B cell (primary cell): ENCODE data around the gene CLN6. TPM values are rescaled to one million over a fixed set of nuclear protein-coding genes. Genes with fewer than 3 reads are reported as not detected.

Experiments used
- ATAC-seq: fragments of 200-7000 bp; cut with Tn5 transposase; one replicate; pipeline ENCODE4 v1.10.0; 2021; ENCODE audit warnings: low read depth, mild to moderate bottlenecking, moderate number of reproducible peaks, moderate library complexity
- CTCF ChIA-PET: fragments of 350-600 bp; sonication (Branson Sonifier 250); formaldehyde crosslinking; loops from one replicate; lab custom pipeline; 2021; ENCODE audit warnings: antibody characterized with exemption, inconsistent platforms; lab: Charles Lee
- POLR2A ChIA-PET: fragments of 350-600 bp; sonication (Branson Sonifier 250); formaldehyde crosslinking; loops from one replicate; lab custom pipeline; 2021; ENCODE audit warnings: antibody characterized with exemption; lab: Charles Lee
- DNase-seq: peaks from one replicate; pipeline ENCODE4 v3.0.0; 2013
- H2AFZ ChIP-seq: 2 replicates; pipeline ENCODE4 v1.6.1; 2012; ENCODE audit warnings: mild to moderate bottlenecking, low read depth, low read length; ENCODE audit not compliant: insufficient read depth, poor library complexity, severe bottlenecking
- H3K27ac ChIP-seq, 2 donors: 1 replicate in 1 of 2; 2 replicates in 1 of 2; pipeline ENCODE4 v1.5.1; 2012 to 2013; ENCODE audit warnings: low read length in 2 of 2, mild to moderate bottlenecking in 2 of 2, moderate library complexity in 1 of 2
- H3K27me3 ChIP-seq, 4 experiments: fragments of 200-600 bp in 1 of 4; sonication (generic) in 1 of 4; replicated peaks in 1 of 4; 1 replicate in 2 of 4; 2 replicates in 2 of 4; pipeline versions ENCODE4 v1.6.1 to v1.7.0; 2013 to 2016; ENCODE audit warnings: low read length in 3 of 4, mild to moderate bottlenecking in 2 of 4, mixed read lengths in 1 of 4, moderate library complexity in 1 of 4; ENCODE audit not compliant: insufficient read depth in 4 of 4, control insufficient read depth in 3 of 4; ENCODE audit errors: control extremely low read depth in 1 of 4
- H3K36me3 ChIP-seq, 2 experiments: replicated peaks in 1 of 2; 1 replicate in 1 of 2; 2 replicates in 1 of 2; pipeline versions ENCODE4 v1.6.1 to v1.7.1; 2013; ENCODE audit warnings: low read length in 1 of 2; ENCODE audit not compliant: insufficient read depth in 2 of 2, control insufficient read depth in 1 of 2; ENCODE audit errors: control extremely low read depth in 1 of 2, extremely low read depth in 1 of 2
- H3K4me1 ChIP-seq, 2 donors: fragments of 200-600 bp in 1 of 2; sonication (generic) in 1 of 2; 1 replicate in 1 of 2; 2 replicates in 1 of 2; pipeline versions ENCODE4 v1.5.1 to v1.6.1; 2013 to 2017; ENCODE audit warnings: low read length in 2 of 2; ENCODE audit not compliant: control insufficient read depth in 2 of 2, insufficient read depth in 2 of 2
- H3K4me2 ChIP-seq: replicated peaks from 2 replicates; pipeline ENCODE3; 2012; ENCODE audit warnings: mild to moderate bottlenecking, low read depth, low read length; ENCODE audit not compliant: poor library complexity, severe bottlenecking
- H3K4me3 ChIP-seq, 5 experiments: fragments of 200-600 bp in 1 of 5; sonication (generic) in 1 of 5; 1 replicate in 3 of 5; 2 replicates in 2 of 5; pipeline versions ENCODE4 v1.5.1 to v1.7.0; 2011 to 2016; ENCODE audit warnings: low read length in 4 of 5, mild to moderate bottlenecking in 4 of 5, low read depth in 2 of 5, control low read depth in 1 of 5, moderate library complexity in 1 of 5; ENCODE audit not compliant: insufficient read depth in 1 of 5; ENCODE audit errors: control extremely low read depth in 1 of 5, extremely low read depth in 1 of 5
- H3K79me2 ChIP-seq: fragments of 200-600 bp; sonication (generic); one replicate; pipeline ENCODE4 v1.6.0; 2016; ENCODE audit warnings: low read length; ENCODE audit not compliant: control insufficient read depth, insufficient read depth
- H3K9ac ChIP-seq: fragments of 200-600 bp; sonication (generic); 2 replicates; pipeline ENCODE4 v1.6.1; 2017; ENCODE audit warnings: mild to moderate bottlenecking, low read length, moderate library complexity
- H3K9me3 ChIP-seq, 3 donors: one replicate each; pipeline versions ENCODE4 v1.6.1 to v1.7.1; 2013; ENCODE audit warnings: low read length in 2 of 3; ENCODE audit not compliant: control insufficient read depth in 2 of 3, insufficient read depth in 1 of 3; ENCODE audit errors: control extremely low read depth in 1 of 3
- H4K20me1 ChIP-seq: 2 replicates; pipeline ENCODE4 v1.6.0; 2012; ENCODE audit warnings: mild to moderate bottlenecking, low read length; ENCODE audit not compliant: insufficient read depth, control insufficient read depth, poor library complexity, severe bottlenecking
- H3K27ac Mint-ChIP-seq: one replicate; pipeline ENCODE4 v1.8.0; 2021; ENCODE audit warnings: mixed read lengths
- H3K27me3 Mint-ChIP-seq: one replicate; pipeline ENCODE4 v1.8.0; 2021; ENCODE audit warnings: mixed read lengths
- H3K4me1 Mint-ChIP-seq: one replicate; pipeline ENCODE4 v1.8.0; 2021; ENCODE audit warnings: mixed read lengths
- H3K4me3 Mint-ChIP-seq: one replicate; pipeline ENCODE4 v1.8.0; 2021; ENCODE audit warnings: mixed read lengths
- H3K9me3 Mint-ChIP-seq: one replicate; pipeline ENCODE4 v1.8.0; 2022; ENCODE audit warnings: mixed read lengths; ENCODE audit not compliant: insufficient read depth
- EZH2 ChIP-seq: IDR thresholded peaks from 2 replicates; pipeline ENCODE4 v1.6.1; 2012; ENCODE audit warnings: borderline replicate concordance, low read depth, mild to moderate bottlenecking, moderate library complexity, low read length; ENCODE audit not compliant: insufficient read depth, poor library complexity, severe bottlenecking
- WGBS: methylation state at CpG from one replicate; pipeline ENCODE4 v1.1.5; 2013; ENCODE audit warnings: missing lambda C conversion rate; ENCODE audit not compliant: insufficient coverage; 5-methylcytosine and 5-hydroxymethylcytosine counted together
- intact Hi-C: fragments of 100-400 bp; cut with micrococcal nuclease; formaldehyde crosslinking; loops from one replicate; pipeline ENCODE4 v1.10.0; 2022
- polyA plus RNA-seq: library from polyadenylated mRNA; depleted of rRNA; stranded (reverse); fragments of >200 nt; gene quantifications from 2 replicates; pipeline ENCODE4 v1.2.3, GENCODE V29; 2012
- total RNA-seq, 2 donors: library from RNA; stranded (reverse); fragments of 120-200 nt in 1 of 2; gene quantifications; 1 replicate in 1 of 2; 2 replicates in 1 of 2; pipeline versions ENCODE4 v1.2.3 to v1.2.4, GENCODE V29; 2013 to 2022
- TF ChIP-seq, protein P1 (sequence below): fragments of 200-600 bp; IDR thresholded peaks from one replicate; pipeline ENCODE4 v1.8.0; 2022; ENCODE audit warnings: antibody characterized with exemption, mild to moderate bottlenecking

Gene CLN6
- total and polyA plus RNA-seq, 2 donors (not counting 1 experiment from before 2014, with no cell fraction given), result 22.8 TPM

DNA sequence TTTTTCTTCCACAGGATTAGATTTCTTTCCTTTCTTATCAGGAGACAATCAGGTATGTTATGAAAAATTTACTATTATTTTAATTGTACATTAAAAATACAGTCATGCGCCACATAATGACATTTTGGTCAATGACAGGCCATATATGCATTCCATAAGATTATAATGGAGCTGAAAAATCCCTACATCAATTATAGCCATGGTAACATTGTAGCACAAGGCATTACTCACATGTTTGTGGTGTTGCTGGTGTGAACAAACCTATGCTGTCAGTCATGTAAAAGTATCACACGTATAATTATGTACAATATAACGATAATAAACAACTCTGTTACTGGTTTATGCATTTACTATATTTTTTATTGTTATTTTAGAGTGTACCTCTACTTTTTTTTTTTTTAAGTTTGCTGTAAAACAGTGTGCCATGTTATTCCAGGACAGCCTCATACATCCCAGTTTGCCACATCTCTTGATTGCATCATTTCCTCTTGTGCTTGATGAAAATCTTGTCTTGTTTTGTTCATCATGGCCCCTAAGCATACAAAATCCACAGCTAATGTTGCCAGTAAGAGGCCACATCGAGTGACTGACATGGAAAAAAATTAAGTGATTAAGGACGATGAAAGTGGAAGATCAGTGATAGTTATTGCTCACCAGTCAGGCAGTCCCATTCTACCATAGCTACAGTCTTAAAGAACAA lies 45.8 kb downstream of the CLN6 start:
- Histone ChIP-seq H3K4me1 (no peaks in the 10 kb centered on the region), H3K36me3 (peaks cover 15 to 74% of the 10 kb centered on the region in 2 experiments), H3K9me3 (no peaks in the 10 kb centered on the region), H4K20me1 (peaks cover 5% of the 10 kb centered on the region), H3K27me3 (no peaks in the 10 kb centered on the region), H3K79me2 (no peaks in the 10 kb centered on the region), H3K4me2 (no peak overlapping the region), H3K4me3 (no peak overlapping the region), H3K27ac (no peak overlapping the region), H2AFZ (no peak overlapping the region), H3K9ac (no peak overlapping the region)
- intact Hi-C loops, result no loop called here
- ChIA-PET CTCF (interaction anchor here (1.8 kb wide), 1 partner anchor 29 kb away, joined by 4 read pairs; no protein-coding TSS in a partner anchor), POLR2A (no interaction called here)
- H3K27ac Mint-ChIP-seq, result no peak overlapping the region
- no peak for ATAC-seq
- no peaks in the 10 kb centered on the region for H3K9me3 Mint-ChIP-seq
- H3K4me1 Mint-ChIP-seq, result peaks cover 6% of the 10 kb centered on the region
- TF ChIP-seq EZH2, result no peak
- TF ChIP-seq, protein P1, sequence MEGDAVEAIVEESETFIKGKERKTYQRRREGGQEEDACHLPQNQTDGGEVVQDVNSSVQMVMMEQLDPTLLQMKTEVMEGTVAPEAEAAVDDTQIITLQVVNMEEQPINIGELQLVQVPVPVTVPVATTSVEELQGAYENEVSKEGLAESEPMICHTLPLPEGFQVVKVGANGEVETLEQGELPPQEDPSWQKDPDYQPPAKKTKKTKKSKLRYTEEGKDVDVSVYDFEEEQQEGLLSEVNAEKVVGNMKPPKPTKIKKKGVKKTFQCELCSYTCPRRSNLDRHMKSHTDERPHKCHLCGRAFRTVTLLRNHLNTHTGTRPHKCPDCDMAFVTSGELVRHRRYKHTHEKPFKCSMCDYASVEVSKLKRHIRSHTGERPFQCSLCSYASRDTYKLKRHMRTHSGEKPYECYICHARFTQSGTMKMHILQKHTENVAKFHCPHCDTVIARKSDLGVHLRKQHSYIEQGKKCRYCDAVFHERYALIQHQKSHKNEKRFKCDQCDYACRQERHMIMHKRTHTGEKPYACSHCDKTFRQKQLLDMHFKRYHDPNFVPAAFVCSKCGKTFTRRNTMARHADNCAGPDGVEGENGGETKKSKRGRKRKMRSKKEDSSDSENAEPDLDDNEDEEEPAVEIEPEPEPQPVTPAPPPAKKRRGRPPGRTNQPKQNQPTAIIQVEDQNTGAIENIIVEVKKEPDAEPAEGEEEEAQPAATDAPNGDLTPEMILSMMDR, result no peak
- no CpG with 5 or more reads among the region's 5 CpGs for WGBS
- no peak overlapping the region for H3K4me3 Mint-ChIP-seq
- H3K27me3 Mint-ChIP-seq, result no peaks in the 10 kb centered on the region
- no peak for DNase-seq

DNA sequence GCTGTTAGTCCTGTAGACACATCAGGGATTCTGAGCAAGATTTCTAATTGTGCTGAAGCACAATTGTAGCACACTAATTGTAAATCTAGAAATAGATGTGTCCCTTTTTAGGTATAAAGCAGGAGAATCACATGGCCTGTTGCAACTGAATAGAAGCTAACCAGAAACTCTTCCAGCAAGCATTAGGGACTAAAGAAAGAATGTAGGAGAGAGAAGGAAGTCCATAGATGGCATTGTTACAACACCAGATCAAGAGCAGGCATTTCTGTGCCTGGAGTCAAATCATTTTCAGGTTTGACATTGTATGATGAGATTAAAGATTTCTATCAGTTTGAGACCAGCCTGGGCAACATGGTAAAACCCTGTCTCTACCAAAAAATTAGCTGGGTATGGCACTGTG lies 51.8 kb downstream of the CLN6 start:
- H4K20me1 ChIP-seq, result peaks cover 5% of the 10 kb centered on the region
- ATAC-seq, result no peak
- H3K79me2 ChIP-seq, result no peaks in the 10 kb centered on the region
- no peak overlapping the region for H3K4me2 ChIP-seq
- no peak overlapping the region for H3K27ac ChIP-seq
- Mint-ChIP-seq H3K4me1 (no peaks in the 10 kb centered on the region), H3K4me3 (no peak overlapping the region), H3K27ac (no peak overlapping the region), H3K9me3 (no peaks in the 10 kb centered on the region), H3K27me3 (no peaks in the 10 kb centered on the region)
- DNase-seq, result no peak
- H3K4me3 ChIP-seq, result no peak overlapping the region
- CTCF ChIA-PET, result no interaction called here
- H3K9me3 ChIP-seq, result no peaks in the 10 kb centered on the region
- no peaks in the 10 kb centered on the region for H3K4me1 ChIP-seq
- no peak overlapping the region for H3K9ac ChIP-seq
- peaks cover 20 to 55% of the 10 kb centered on the region in 2 experiments for H3K36me3 ChIP-seq
- POLR2A ChIA-PET, result no interaction called here
- H3K27me3 ChIP-seq, result no peaks in the 10 kb centered on the region
- TF ChIP-seq, protein P1, result no peak
- TF ChIP-seq EZH2, result no peak
- intact Hi-C loops, result no loop called here
- H2AFZ ChIP-seq, result no peak overlapping the region
